Measurements from ENCODE around the gene AKR1E2. TPM values are rescaled to one million over a fixed set of nuclear protein-coding genes. Genes with fewer than 3 reads are reported as not detected.

Gene AKR1E2
- total and polyA plus RNA-seq, 2 donors (not counting 1 experiment from before 2014, with no cell fraction given), result 0.42 TPM; not detected in 1

GRCh38 chr10:4888236-4888635 lies 62.2 kb downstream of the AKR1E2 start:
- no peaks in the 10 kb centered on the region for H3K36me3 ChIP-seq (replicated peaks in 1 of 2; ENCODE audit: control extremely low read depth in 1 of 2, control insufficient read depth in 1 of 2, extremely low read depth in 1 of 2, insufficient read depth in 2 of 2, low read length in 1 of 2)
- no peaks in the 10 kb centered on the region for H3K4me1 ChIP-seq (ENCODE audit: control insufficient read depth in 2 of 2, insufficient read depth in 2 of 2, low read length in 2 of 2)
- no peak overlapping the region for H3K9ac ChIP-seq (ENCODE audit: low read length)
- no peaks in the 10 kb centered on the region for H4K20me1 ChIP-seq (ENCODE audit: control insufficient read depth, insufficient read depth, low read length, poor library complexity, severe bottlenecking)
- intact Hi-C loops (cut with micrococcal nuclease), result no loop called here
- no peak overlapping the region for H3K4me2 ChIP-seq (replicated peaks; ENCODE audit: low read depth, low read length, poor library complexity, severe bottlenecking)
- WGBS (ENCODE audit: insufficient coverage), result 58% methylated on average over 4 of the region's 5 CpGs
- no peaks in the 10 kb centered on the region for H3K9me3 Mint-ChIP-seq (ENCODE audit: insufficient read depth)
- peaks cover 3% of the 10 kb centered on the region for H3K27me3 Mint-ChIP-seq
- no peak for DNase-seq
- TF ChIP-seq EZH2 (IDR thresholded peaks at IDR 0.05; ENCODE audit: borderline replicate concordance, insufficient read depth, low read depth, low read length, poor library complexity, severe bottlenecking), result no peak
- TF ChIP-seq, protein P1, sequence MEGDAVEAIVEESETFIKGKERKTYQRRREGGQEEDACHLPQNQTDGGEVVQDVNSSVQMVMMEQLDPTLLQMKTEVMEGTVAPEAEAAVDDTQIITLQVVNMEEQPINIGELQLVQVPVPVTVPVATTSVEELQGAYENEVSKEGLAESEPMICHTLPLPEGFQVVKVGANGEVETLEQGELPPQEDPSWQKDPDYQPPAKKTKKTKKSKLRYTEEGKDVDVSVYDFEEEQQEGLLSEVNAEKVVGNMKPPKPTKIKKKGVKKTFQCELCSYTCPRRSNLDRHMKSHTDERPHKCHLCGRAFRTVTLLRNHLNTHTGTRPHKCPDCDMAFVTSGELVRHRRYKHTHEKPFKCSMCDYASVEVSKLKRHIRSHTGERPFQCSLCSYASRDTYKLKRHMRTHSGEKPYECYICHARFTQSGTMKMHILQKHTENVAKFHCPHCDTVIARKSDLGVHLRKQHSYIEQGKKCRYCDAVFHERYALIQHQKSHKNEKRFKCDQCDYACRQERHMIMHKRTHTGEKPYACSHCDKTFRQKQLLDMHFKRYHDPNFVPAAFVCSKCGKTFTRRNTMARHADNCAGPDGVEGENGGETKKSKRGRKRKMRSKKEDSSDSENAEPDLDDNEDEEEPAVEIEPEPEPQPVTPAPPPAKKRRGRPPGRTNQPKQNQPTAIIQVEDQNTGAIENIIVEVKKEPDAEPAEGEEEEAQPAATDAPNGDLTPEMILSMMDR (IDR thresholded peaks at IDR 0.05), result no peak
- no peak for ATAC-seq (ENCODE audit: low read depth)
- no peaks in the 10 kb centered on the region for H3K79me2 ChIP-seq (ENCODE audit: control insufficient read depth, insufficient read depth, low read length)
- ChIA-PET CTCF (no interaction called here), POLR2A (no interaction called here)
- H3K27ac ChIP-seq (ENCODE audit: low read length in 2 of 2), result no peak overlapping the region
- no peaks in the 10 kb centered on the region for H3K9me3 ChIP-seq (ENCODE audit: control extremely low read depth in 1 of 3, control insufficient read depth in 2 of 3, insufficient read depth in 1 of 3, low read length in 2 of 3)
- H3K4me3 ChIP-seq (ENCODE audit: control extremely low read depth in 1 of 5, extremely low read depth in 1 of 5, insufficient read depth in 1 of 5, low read depth in 2 of 5, low read length in 4 of 5), result no peak overlapping the region
- H3K27ac Mint-ChIP-seq, result no peak overlapping the region
- H3K4me1 Mint-ChIP-seq, result peaks cover 9% of the 10 kb centered on the region
- H3K27me3 ChIP-seq (replicated peaks in 1 of 4; ENCODE audit: control extremely low read depth in 1 of 4, control insufficient read depth in 3 of 4, insufficient read depth in 4 of 4, low read length in 3 of 4), result peaks cover 0 to 6% (median 0%) of the 10 kb centered on the region in 4 experiments
- H2AFZ ChIP-seq (ENCODE audit: insufficient read depth, low read depth, low read length, poor library complexity, severe bottlenecking), result no peak overlapping the region
- H3K4me3 Mint-ChIP-seq, result no peak overlapping the region

DNA sequence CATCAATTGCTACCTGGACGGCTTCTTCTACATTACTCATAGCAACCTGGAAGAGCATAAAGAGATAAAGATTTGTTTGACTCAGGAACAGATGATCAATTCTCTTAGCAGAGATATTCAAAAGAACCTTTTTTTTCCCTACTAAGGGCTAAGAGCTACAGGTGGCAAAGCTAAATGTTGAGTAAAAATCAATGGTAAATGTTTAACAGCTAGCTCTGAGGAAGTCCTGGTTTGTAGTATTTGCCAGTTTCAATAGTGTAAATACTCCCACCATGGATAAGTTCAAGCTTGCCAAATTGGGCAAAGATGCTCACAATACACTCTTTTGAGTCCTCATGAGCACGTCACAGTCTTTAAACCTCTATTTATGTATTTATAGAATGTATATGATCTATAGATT lies 64.0 kb downstream of the AKR1E2 start:
- POLR2A ChIA-PET, result no interaction called here
- no peaks in the 10 kb centered on the region for H3K4me1 ChIP-seq (ENCODE audit: control insufficient read depth in 2 of 2, insufficient read depth in 2 of 2, low read length in 2 of 2)
- WGBS (ENCODE audit: insufficient coverage), result no CpG with 5 or more reads among the region's 2 CpGs
- Mint-ChIP-seq H3K27me3 (peaks cover 3% of the 10 kb centered on the region), H3K4me1 (peaks cover 9% of the 10 kb centered on the region), H3K9me3 (ENCODE audit: insufficient read depth) (no peaks in the 10 kb centered on the region), H3K4me3 (no peak overlapping the region), H3K27ac (no peak overlapping the region)
- no peak for TF ChIP-seq EZH2 (IDR thresholded peaks at IDR 0.05; ENCODE audit: borderline replicate concordance, insufficient read depth, low read depth, low read length, poor library complexity, severe bottlenecking)
- TF ChIP-seq, protein P1 (IDR thresholded peaks at IDR 0.05), result no peak
- DNase-seq (no peak), ATAC-seq (ENCODE audit: low read depth) (no peak)
- H2AFZ ChIP-seq (ENCODE audit: insufficient read depth, low read depth, low read length, poor library complexity, severe bottlenecking), result no peak overlapping the region
- H3K9me3 ChIP-seq (ENCODE audit: control extremely low read depth in 1 of 3, control insufficient read depth in 2 of 3, insufficient read depth in 1 of 3, low read length in 2 of 3), result no peaks in the 10 kb centered on the region
- intact Hi-C loops (cut with micrococcal nuclease), result no loop called here
- no peak overlapping the region for H3K4me3 ChIP-seq (ENCODE audit: control extremely low read depth in 1 of 5, extremely low read depth in 1 of 5, insufficient read depth in 1 of 5, low read depth in 2 of 5, low read length in 4 of 5)
- H3K4me2 ChIP-seq (replicated peaks; ENCODE audit: low read depth, low read length, poor library complexity, severe bottlenecking), result no peak overlapping the region
- no peaks in the 10 kb centered on the region for H3K36me3 ChIP-seq (replicated peaks in 1 of 2; ENCODE audit: control extremely low read depth in 1 of 2, control insufficient read depth in 1 of 2, extremely low read depth in 1 of 2, insufficient read depth in 2 of 2, low read length in 1 of 2)
- no peaks in the 10 kb centered on the region for H4K20me1 ChIP-seq (ENCODE audit: control insufficient read depth, insufficient read depth, low read length, poor library complexity, severe bottlenecking)
- no peak overlapping the region for H3K27ac ChIP-seq (ENCODE audit: low read length in 2 of 2)
- CTCF ChIA-PET, result no interaction called here
- H3K79me2 ChIP-seq (ENCODE audit: control insufficient read depth, insufficient read depth, low read length), result no peaks in the 10 kb centered on the region
- H3K27me3 ChIP-seq (replicated peaks in 1 of 4; ENCODE audit: control extremely low read depth in 1 of 4, control insufficient read depth in 3 of 4, insufficient read depth in 4 of 4, low read length in 3 of 4), result peaks cover 0 to 6% (median 0%) of the 10 kb centered on the region in 4 experiments
- H3K9ac ChIP-seq (ENCODE audit: low read length), result no peak overlapping the region
